ENCODE measurements around the gene RASAL1.
A peak's percentile ranks its signal among the peaks of the same experiment; 100 is the strongest.

RASAL1 gene

DNA sequence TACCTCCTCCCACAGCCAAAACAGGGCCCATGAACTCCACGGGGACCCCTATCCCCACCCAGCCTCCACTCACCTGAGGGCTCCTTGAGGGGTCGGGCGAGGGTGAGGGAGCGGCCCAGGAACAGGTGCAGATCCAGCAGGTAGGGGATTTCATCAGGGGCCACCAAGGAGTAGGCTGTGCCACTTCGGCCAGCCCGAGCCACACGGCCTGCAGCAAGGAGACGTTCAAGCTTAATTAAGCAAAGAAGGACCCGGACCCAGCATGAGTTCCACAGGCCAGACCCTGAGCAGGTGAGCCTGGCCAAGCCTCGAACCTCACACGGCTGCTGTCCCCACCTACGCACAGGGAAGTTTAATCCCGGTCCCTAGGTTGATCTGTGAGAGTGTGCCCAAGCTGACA is 34.1 kb upstream of the RASAL1 start:
- peaks cover 88% of the 10 kb centered on the region for H3K36me3 Mint-ChIP-seq

DNA sequence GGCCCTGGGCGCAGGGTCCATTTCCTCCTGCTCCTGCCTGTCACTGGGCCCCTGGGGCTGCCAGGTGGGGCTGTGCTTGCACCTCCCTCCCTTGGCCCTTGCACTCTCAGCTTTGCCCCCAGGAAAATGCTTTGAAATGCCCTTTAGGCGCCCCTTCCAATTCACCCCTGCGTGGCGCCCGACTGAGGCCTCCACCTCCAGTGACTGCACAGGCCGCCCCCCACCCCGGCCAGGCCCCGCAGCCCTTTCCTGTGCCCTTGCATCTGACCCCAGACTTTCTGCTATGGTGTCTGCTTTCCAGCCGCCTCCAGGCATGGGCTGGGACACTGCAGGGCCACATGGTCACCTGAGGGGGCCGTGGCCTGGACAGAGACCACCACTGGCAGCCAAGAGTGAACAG is 32.3 kb upstream of the RASAL1 start:
- Mint-ChIP-seq H3K4me3 (no peak overlapping the region), H3K36me3 (peaks cover 93% of the 10 kb centered on the region), H3K27ac (no peak overlapping the region), H3K4me1 (peaks cover 8% of the 10 kb centered on the region), H3K9me3 (no peaks in the 10 kb centered on the region), H3K27me3 (no peaks in the 10 kb centered on the region)
- no peak for ATAC-seq

More for the DNA sequence above, 34.1 kb upstream of the RASAL1 start:
- ATAC-seq: no peak
- Mint-ChIP-seq H3K27ac (peak overlapping the region; percentile 40), H3K4me1 (peaks cover 18% of the 10 kb centered on the region), H3K9me3 (no peaks in the 10 kb centered on the region), H3K4me3 (no peak overlapping the region), H3K27me3 (no peaks in the 10 kb centered on the region)

DNA sequence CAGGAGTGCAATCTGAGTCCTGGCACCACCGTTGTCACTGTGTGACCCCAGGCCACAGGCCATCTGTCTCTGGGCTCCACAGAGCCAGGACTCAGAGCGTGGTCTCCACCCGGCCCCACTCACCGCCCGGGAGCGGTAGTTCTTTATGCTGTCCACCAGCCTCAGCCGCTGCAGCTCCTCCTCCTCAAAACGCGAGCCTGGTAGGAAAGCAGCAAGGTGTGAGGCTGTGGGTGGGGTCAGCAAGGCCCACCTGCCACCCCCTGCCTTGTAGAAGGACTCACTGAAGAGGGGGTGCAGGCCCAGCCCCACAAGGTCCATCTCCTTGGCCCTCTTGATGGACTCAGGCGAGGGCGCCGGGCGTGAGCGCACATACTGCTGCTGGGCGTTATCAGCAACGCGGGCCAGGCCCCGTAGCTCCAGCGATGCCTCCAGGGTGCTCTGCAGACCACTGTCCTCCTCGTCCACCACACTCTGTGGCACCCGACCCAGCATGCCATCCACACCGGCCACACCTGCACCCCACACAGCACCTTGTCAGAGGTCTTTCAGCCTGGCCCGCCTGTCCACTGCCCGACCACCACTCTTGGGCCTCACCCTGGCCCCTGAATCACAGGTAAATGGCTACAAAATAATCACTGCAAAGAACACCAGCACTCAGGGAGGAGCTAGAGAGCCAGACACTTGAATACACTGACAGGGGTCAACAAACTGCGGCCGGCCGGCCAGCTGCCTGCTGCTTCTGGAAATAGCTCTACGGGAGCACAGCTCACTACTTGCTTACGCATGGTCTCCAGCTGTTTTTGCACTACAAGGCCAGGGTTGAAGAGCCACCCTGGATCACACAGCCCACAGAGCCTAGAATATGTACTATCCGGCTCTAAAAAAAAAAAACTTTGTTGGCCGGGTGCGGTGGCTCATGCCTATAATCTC is 30.2 kb upstream of the RASAL1 start:
- H3K27ac Mint-ChIP-seq: no peak overlapping the region
- no peak overlapping the region for H3K4me3 Mint-ChIP-seq
- H3K4me1 Mint-ChIP-seq: peaks cover 12% of the 10 kb centered on the region
- no peaks in the 10 kb centered on the region for H3K27me3 Mint-ChIP-seq
- H3K36me3 Mint-ChIP-seq: peaks cover 95% of the 10 kb centered on the region
- no peak for ATAC-seq
- no peaks in the 10 kb centered on the region for H3K9me3 Mint-ChIP-seq

DNA sequence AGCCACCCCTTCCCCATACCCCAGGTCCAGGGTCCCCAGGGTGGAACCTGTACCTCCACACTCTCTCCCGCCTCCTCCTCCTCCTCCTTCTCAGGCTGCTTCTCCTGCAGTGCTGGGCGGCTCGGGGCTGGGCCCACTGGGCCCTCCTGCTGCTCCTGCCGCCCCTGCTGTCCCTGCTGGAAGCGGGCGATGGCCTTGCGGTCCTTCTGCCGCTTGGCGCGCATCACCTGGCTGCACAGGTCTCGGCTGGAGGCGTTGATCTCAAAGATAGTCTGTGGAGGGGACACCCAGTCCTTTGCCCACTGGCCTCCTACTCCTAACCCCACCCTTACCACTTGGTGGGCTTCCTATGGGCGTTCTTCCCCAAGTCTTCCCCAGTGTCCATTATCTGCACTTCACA is 28.5 kb upstream of the RASAL1 start:
- H3K27me3 Mint-ChIP-seq: no peaks in the 10 kb centered on the region
- no peak overlapping the region for H3K27ac Mint-ChIP-seq
- H3K4me1 Mint-ChIP-seq: peaks cover 10% of the 10 kb centered on the region
- H3K9me3 Mint-ChIP-seq: no peaks in the 10 kb centered on the region
- H3K36me3 Mint-ChIP-seq: peaks cover 96% of the 10 kb centered on the region
- ATAC-seq: no peak
- H3K4me3 Mint-ChIP-seq: no peak overlapping the region

DNA sequence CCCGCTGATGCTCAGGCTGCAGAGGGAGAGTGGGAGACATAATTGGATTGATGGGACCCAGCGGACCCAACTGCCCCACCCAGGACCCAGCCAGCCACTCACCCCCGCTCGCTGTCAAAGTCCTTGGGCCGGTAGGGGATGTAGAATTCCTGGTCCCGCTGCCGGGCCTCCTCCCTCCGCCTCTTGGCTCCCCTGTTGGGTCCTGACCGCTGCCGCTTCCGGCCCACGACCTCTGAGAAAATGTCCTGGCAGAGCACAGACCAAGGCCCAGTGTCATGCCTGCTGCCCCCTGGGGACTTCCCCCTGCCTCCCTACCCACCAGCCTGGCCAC is 27.4 kb upstream of the RASAL1 start:
- Mint-ChIP-seq H3K27me3 (no peaks in the 10 kb centered on the region), H3K4me1 (peaks cover 10% of the 10 kb centered on the region), H3K9me3 (no peaks in the 10 kb centered on the region), H3K4me3 (no peak overlapping the region), H3K27ac (no peak overlapping the region), H3K36me3 (peaks cover 95% of the 10 kb centered on the region)
- ATAC-seq: no peak

DNA sequence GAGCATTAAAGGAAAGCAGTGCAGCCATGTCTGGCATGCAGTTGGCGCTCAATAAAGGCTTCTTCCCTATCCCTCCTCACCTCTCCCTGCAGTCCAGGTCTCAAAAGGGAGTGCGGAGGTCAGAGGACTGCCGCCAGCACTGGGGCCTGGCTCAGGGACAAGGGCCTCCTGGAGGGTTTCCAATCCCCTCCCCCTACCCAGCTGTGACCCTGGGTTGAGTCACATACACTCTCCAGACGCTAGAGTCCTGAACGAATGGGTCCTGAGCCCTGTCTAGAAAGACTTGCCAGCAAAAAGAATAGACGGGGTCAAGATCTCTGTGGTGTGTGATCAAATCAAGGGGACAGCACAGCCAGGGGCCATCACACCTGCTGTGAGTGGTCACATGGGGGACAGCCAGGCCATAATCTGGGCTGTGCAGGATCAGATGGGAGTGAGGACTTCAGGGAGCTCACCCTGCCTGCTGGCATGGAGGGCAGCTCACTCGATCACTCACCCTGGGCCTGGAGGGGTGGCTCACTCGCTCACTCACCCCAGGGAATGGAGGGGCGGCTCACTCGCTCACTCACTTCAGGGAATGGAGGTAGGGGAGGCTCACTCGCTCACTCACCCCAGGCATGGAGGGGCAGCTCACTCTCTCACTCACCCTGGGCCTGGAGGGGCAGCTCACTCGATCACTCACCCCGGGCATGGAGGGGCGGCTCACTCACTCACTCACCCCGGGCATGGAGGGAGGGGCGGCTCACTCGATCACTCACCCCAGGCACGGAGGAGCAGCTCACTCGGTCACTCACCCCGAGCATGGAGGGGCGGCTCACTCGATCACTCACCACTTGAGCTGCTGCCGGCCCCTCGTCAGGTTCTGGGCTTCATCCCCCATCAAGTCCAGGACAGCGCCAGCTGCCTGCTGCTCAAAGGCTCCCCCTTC is 26.8 kb upstream of the RASAL1 start:
- H3K27me3 Mint-ChIP-seq: no peaks in the 10 kb centered on the region
- no peaks in the 10 kb centered on the region for H3K9me3 Mint-ChIP-seq
- no peak overlapping the region for H3K4me3 Mint-ChIP-seq
- peaks cover 14% of the 10 kb centered on the region for H3K4me1 Mint-ChIP-seq
- peaks cover 95% of the 10 kb centered on the region for H3K36me3 Mint-ChIP-seq
- no peak for ATAC-seq
- H3K27ac Mint-ChIP-seq: no peak overlapping the region

DNA sequence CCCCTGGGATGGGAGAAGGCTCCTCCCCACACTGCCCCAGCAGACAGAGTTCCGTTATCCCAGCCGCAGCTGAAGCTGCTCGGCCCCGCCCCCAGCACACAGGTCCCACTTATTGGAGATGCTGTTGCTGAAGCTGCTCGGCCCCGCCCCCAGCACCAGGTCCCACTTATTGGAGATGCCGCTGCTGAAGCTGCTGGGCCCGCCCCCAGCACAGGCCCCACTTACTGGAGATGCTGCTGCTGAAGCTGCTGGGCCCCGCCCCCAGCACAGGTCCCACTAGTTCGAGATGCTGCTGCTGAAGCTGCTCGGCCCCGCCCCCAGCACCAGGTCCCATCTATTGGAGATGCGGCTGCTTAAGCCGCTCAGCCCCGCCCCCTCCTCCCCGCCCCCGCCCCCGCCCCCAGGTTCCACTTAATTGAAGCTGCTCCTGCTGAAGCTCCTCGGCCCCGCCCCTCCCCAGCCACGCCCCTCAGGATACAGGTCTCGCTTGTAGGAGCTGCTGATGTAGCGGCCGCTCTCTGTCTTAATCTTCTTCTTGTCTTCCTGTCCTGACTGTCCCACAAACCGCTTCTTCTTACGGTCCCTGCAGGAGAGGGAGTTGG is 26.0 kb upstream of the RASAL1 start:
- Mint-ChIP-seq H3K27me3 (no peaks in the 10 kb centered on the region), H3K27ac (no peak overlapping the region), H3K4me1 (peaks cover 22% of the 10 kb centered on the region), H3K9me3 (no peaks in the 10 kb centered on the region), H3K4me3 (peak overlapping the region; percentile 18), H3K36me3 (peaks cover 99% of the 10 kb centered on the region)
- ATAC-seq: peak; percentile 74

DNA sequence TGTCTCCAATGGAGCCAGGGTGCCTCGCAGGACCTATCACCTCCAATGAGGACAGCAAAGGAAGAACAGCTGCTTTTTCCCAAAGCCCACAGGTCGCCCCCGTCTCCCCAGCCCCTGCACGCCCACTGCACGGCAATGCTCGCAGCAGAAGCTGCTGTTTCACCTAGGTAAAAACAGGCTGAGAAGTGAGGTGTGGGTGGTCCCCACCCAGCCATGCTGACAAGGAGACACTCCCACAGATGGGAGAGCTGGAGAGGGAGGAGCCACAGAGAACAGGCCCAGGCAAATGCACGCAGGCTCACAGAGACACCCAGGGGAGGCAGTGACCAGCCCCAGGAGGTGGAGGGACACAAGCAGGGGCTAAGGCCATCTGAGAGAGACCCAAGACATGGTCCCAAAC is 24.4 kb upstream of the RASAL1 start:
- no peak overlapping the region for H3K4me3 Mint-ChIP-seq

DNA sequence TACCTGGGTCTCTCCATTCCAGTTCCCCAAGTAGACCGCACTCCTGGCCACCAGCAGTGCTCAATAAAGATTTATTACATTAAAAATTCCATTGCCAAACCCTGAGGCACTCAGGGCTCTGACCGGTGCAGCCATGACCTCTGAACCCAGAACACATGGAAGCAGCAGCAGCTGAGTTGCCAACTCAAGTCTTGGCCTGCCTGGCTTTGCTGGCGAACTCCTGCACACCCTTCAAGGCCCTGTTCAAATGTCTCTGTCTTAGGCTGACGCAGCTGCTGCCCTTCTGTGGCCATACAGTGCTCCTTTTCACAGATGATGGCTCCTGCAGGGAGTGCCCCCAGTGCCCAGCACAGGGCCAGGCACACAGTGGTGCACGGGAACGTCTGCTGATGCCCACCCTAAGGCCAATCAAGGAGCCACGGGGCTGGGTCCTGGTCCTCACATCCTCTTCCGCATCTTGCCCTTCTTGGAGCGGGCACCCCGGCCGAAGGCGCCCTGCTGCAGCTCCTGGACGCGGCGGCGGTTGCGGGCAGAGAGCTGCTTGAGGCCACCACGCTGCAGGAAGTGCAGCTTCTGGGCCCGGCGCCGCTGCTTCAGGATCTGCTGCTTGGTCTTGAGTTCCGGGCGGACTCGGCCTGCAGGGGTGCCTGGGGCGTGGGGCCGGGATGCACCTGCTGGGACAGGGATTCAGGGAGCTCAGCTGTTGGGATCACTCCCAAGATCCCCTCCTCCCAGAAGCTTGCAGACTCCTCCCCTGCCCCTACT is 23.1 kb upstream of the RASAL1 start:
- Mint-ChIP-seq H3K4me1 (peaks cover 37% of the 10 kb centered on the region), H3K4me3 (no peak overlapping the region), H3K27ac (no peak overlapping the region), H3K9me3 (no peaks in the 10 kb centered on the region), H3K36me3 (peaks cover 72% of the 10 kb centered on the region), H3K27me3 (peaks cover 9% of the 10 kb centered on the region)
- ATAC-seq: no peak

More for the DNA sequence above, 24.4 kb upstream of the RASAL1 start:
- H3K36me3 Mint-ChIP-seq: peaks cover 86% of the 10 kb centered on the region
- H3K9me3 Mint-ChIP-seq: no peaks in the 10 kb centered on the region
- peaks cover 26% of the 10 kb centered on the region for H3K4me1 Mint-ChIP-seq
- peaks cover 5% of the 10 kb centered on the region for H3K27me3 Mint-ChIP-seq
- no peak for ATAC-seq
- no peak overlapping the region for H3K27ac Mint-ChIP-seq

DNA sequence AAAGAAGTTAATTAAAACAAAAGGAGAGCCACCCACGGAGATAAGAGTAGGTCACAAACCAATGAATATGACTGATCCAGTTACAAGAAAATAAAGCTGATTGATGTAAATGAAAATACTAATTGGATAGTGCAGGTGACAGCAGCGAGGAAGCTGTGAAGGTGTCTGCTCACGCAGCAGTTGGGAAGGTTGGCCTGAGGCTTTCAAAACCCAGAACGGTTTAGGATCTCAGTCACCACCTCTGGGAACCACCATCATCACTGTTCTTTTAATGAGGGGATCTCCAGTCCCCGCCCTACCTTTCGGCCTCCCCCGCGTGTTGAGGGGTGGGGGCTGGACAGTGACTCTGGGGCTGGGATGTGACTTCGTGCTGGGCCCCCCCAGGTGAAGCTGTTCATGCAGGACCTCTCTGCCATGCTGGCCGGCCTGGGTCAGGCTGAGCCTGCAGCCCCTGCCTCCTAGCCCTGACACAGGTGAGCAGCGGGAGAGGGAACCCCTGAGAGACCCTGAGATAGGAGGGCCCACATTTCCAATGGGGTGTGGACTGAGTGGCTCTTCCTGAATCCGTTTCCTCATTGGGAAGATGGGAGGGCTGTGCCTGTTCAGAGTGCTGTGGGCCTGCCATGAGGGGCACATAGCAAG is 21.8 kb upstream of the RASAL1 start:
- peaks cover 48% of the 10 kb centered on the region for H3K4me1 Mint-ChIP-seq
- H3K9me3 Mint-ChIP-seq: no peaks in the 10 kb centered on the region
- no peak for ATAC-seq
- H3K4me3 Mint-ChIP-seq: no peak overlapping the region
- peaks cover 60% of the 10 kb centered on the region for H3K36me3 Mint-ChIP-seq
- H3K27me3 Mint-ChIP-seq: peaks cover 20% of the 10 kb centered on the region
- H3K27ac Mint-ChIP-seq: no peak overlapping the region

DNA sequence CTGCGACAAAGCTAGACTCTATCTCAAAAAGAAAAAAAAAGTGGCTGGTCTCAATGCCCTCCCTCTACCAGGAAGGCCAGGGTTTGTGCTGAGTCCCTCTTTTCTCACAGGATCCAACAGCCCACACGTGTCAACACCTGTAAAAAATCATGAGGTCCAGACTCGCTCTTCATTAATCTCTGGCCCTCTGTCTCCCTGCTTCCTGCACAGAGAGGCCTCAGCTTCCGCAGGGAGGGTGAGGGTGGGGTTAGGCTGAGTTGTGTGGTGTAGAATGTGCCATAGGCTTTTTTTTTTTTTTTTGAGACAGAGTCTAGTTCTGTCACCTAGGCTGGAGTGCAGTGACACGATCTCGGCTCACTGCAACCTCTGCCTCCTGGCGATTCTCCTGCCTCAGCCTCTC is 20.1 kb upstream of the RASAL1 start:
- Mint-ChIP-seq H3K4me3 (no peak overlapping the region), H3K36me3 (peaks cover 43% of the 10 kb centered on the region), H3K27me3 (peaks cover 31% of the 10 kb centered on the region), H3K27ac (no peak overlapping the region), H3K4me1 (peaks cover 44% of the 10 kb centered on the region), H3K9me3 (no peaks in the 10 kb centered on the region)
- ATAC-seq: no peak

DNA sequence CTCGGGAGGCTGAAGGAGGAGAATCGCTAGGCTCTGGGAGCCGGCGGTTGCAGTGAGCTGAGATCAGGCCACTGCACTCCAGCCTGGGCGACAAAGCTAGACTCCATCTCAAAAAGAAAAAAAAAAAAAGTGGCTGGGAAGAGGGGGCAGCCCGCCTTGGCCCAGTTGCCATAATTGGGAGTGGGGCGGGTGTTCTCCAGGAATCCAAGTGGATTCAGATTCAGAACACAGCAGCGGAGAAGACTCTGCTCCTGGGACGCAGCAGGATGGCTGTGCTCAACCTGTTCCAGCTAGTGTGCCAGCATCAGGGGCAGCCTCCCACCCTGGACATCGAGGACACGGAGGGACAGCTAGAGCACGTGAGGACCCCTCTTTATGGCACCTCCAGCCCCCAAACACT is 19.5 kb upstream of the RASAL1 start:
- H3K4me3 Mint-ChIP-seq: no peak overlapping the region
- no peak for ATAC-seq
- peaks cover 44% of the 10 kb centered on the region for H3K4me1 Mint-ChIP-seq
- peaks cover 37% of the 10 kb centered on the region for H3K36me3 Mint-ChIP-seq
- no peak overlapping the region for H3K27ac Mint-ChIP-seq
- no peaks in the 10 kb centered on the region for H3K9me3 Mint-ChIP-seq
- peaks cover 36% of the 10 kb centered on the region for H3K27me3 Mint-ChIP-seq

DNA sequence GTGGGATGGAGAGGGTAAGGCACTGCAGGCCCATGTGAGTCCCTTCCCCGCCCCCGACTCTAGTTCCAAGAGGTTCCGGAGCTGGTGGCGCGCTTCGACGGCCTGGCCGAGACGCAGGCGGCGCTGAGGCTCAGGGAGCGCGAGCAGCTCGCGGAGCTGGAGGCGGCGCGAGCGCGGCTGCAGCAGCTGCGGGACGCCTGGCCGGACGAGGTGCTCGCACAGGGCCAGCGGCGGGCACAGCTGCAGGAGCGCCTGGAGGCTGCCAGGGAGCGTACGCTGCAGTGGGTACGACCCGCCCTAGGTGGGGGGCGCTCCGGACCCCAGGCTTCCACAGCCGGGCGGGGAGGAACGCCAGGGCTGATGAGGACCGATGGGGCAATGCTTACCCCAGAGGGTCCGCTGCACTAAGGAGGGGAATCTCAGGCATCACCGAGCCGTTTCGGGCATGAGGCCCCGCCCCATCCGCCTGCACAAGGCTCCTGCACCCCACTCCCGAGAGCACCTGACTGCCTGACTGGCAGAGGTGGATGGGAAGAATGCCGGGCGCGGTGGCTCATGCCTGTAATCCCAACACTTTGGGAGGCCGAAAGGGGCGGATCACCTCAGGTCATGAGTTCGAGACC is 18.9 kb upstream of the RASAL1 start:
- H3K36me3 Mint-ChIP-seq: peaks cover 31% of the 10 kb centered on the region
- peaks cover 44% of the 10 kb centered on the region for H3K4me1 Mint-ChIP-seq
- peaks cover 36% of the 10 kb centered on the region for H3K27me3 Mint-ChIP-seq
- no peaks in the 10 kb centered on the region for H3K9me3 Mint-ChIP-seq
- ATAC-seq: peak; percentile 4
- H3K27ac Mint-ChIP-seq: no peak overlapping the region
- H3K4me3 Mint-ChIP-seq: peak overlapping the region; percentile 66
